GM18507 (cell line): Measurements from ENCODE around the gene KIF18B.

Source experiments
- DNase-seq: peaks from one replicate; pipeline ENCODE4 v3.0.0; 2011; ENCODE audit warnings: low read depth; ENCODE audit not compliant: insufficient read length; ENCODE audit errors: extremely low spot score
- FAIRE-seq: peaks from 2 replicates; lab custom pipeline; 2011; peaks lifted over from hg19 to GRCh38; lab: Jason Lieb, UNC

The KIF18B gene

DNA sequence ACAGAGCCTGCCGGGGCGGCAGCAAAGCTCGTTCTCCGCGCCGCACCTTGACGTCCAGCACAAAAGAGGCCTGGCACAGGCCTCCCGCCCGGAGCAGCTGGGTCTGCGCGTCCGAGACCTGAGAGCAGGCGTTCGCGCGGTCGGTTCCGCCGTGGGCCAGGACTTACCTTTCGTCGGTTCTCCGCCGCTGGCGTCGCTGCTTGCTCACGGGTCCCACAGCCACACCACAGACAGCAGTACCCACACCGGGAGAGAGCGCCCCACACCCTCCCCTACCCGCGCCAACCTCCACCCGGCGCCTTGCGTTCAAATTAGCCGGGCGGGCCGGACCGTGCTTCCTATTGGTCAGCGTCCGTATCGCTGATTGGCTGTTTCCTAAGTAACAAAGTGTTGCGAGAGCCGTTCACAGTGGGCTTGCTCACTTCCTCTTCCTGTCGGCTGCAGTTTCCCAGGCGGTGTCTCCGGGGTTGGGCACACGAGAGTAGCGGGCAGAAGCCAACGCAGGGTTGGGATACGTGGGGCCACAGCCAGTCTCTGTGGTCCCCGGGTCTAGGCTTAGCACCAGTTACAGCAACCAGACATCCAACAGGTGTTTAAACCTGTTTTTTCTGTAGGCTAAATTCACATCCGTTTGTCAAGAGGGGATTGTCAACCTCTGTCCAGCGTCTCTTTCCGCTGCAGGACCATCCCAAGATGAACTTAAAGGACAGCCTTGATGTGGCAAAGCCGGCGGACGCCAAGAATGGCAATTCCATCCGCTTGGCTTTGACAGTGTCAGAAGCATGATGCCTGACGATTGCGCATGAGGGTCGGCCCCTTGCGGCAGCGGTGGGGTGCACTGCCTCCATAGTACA lies at the start of gene KIF18B:
KIF18B (minus strand) TSS at position 313 of the 854 bp plus-strand sequence. CDS start 11,429 bp downstream, outside the sequence.
- FAIRE-seq (peak; percentile 91), DNase-seq (peak; percentile 94)

DNA sequence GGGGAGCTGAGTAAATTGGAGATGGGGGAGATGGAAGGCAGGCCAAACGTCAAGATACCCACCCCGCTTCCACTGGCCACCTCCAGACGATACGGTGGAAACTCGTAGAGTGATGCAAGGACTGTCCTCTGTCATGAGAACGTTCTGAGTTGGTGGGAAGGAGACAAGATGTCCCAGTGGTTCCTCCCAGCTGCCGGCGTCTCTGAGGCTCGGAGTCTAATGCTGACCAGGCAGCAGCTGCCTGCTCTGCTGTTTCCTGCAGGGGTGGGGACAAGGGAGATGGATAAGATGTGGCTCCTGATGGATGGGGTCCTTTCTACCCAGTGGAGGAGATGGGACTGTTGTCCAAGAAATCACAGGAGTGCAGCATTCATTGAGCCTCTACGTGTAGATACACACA lies 48.7 kb upstream of the KIF18B start:
- FAIRE-seq (no peak), DNase-seq (no peak)

DNA sequence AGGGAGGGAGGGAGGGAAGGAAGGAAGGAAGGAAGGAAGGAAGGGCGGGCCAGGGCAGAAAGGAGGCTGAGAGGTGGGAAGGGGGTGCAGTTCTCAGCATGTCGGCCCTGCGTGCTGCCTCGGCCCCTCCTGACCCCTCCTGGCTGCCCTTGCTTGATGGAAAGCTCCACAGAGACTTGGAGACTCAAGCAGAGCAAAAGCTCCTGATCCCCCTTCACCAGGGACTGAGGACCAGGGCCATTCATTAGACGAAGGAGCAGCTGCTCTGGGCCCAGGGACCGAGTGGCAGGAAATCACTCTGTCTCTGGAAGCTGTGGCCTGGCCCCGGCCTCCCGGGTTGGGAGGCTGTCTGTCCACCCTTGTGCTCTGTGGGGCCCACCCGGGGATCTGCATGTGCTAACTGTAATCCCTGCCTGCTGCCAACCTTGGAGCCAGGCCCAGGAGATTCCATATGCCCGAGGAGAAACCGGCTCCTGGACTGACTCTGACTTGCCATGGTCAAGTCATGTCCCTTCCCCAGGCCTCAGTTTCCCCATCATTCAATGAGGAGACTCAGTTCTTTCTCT lies 47.9 kb upstream of the KIF18B start:
- no peak for DNase-seq
- FAIRE-seq = no peak

DNA sequence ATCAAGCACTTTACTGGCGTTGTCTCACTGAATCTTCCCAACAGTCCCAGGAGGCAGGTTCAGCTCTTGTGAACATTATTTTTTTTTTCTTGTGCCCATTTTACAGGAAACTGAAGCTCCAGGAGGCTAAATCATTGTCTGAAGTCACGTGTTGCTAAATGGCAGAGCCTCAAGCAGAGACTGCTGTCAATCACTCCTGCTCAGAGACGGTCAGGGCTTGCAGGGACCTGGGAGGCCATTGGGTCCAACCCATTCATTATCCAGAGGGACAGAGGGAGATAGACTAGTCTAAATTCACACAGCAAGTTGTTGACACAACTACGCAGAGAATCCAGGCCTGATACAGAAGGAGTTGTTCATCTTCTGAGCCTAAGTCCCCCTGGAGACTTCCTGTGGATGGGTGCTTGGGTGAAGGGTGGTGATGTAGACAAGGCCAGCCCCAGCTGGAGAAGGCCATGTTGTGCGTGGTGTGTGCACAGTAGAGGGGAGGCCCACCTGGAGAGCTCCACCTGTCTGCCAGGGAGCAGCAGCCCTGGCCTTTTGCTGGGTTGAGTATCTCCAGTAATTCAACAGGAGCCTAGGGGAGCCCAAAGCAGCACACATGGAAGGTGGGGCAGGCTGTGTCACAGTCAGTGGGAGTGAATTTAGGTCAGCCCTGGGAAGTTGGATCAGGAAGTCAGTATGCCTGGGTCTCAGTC lies 44.8 kb upstream of the KIF18B start:
- FAIRE-seq (no peak), DNase-seq (no peak)

DNA sequence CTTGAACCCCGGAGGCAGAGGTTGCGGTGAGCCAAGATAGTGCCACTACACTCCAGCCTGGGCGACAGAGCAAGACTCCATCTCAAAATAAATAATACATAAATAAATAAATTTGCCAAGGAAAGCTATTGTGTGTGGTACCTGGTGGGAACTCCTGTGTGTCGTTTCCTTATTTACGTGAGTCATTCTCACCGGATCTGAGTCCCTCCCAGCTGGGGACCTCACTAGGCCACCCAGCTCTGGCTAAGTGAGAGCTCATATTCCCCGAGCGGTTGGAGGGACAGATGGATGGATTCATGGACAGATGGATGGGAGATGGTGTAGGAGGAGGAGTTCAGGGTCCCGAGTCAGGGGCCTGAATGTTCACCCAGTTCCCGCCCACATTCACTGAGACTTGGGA lies 43.4 kb upstream of the KIF18B start:
- no peak for DNase-seq
- FAIRE-seq = no peak

DNA sequence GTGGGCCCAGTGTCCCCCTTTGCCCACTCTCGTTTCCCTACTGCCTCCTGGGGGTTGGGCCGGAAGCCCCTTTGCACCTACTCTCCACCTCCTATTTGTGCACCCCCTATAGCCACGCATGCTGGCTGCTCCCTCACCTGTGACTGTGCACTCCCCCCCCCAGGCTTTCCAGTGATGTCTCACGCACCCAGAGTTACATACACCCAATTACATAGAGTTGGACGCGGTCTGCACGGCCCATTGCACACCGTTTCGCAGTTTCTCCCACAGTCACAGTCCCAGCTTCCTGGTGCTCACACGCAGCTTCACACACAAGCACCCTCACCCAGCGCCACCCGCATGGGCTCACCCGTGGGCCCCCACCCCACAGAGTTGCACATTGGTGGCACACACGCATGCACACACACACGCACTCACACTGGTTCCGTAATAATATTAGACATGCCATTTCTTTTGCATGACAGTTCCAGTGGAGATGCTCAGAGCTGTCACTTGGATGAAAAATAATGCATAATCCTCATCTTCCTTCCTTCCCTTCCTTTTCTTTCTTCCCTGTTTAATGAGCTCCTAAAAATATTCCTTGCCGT lies 42.1 kb upstream of the KIF18B start:
- no peak for FAIRE-seq

DNA sequence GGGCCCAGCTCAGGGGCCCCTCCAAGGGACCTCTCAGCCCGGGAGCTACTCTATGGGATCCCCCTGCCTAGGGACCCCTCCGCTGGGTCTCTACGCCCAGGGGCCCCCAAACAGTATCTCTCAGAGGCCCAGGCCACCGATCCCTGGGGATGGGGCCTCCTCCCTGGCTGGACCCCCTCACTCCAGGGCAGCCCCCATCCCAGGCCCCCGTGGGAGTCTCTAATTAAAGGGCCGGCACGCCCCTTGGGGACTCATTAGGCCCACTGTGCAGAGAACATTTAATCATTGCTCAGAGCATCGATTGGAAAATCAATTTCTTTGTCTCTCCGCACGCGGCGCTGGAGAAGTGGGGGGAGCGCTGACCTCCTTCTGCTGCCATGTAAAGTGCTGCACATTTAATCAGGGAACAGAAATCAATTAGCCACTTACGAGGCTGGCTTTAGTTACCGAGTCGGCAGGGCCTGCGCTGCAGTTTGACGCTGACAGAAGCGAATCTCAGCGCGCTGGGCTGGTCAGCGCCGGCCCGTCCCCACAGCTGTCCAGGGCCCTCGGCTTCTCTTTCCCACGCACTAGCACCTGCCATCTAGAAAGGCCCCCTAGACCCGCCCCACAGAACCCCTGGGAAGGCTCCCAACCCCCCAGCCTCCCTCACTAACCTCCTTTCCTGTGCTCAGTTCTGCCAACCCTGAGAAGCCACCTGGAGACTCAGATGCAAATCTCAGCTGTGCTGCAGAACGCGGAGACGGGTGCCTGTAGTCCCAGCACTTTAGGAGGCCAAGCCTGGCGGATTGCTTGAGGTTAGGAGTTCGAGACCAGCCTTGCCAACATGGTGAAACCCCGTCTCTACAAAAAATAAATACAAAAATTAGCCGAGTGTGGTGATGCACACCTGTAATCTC lies 40.7 kb upstream of the KIF18B start:
- DNase-seq (no peak), FAIRE-seq (no peak)

More for the DNA sequence above, 42.1 kb upstream of the KIF18B start:
- DNase-seq = no peak

DNA sequence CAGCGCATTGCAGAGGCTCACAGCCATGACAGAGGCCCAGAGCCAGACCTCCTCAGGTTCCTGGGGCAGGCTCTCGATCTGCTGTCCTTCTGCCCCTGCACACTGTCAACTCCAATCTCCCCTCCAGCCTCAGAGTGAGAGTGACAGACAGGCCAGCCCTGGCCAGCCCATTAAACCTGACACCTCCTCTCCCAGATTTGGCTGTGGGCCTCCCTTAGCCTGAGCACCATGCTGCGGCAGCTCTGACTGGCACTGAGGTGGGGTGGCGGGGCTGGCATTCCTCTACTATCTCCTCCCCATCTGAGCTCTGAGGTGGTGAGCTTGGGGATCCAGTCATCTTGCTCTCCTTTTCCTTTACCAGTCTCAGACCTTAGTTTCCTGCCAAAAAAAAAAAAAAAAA lies 36.0 kb upstream of the KIF18B start:
- DNase-seq (no peak), FAIRE-seq (no peak)

DNA sequence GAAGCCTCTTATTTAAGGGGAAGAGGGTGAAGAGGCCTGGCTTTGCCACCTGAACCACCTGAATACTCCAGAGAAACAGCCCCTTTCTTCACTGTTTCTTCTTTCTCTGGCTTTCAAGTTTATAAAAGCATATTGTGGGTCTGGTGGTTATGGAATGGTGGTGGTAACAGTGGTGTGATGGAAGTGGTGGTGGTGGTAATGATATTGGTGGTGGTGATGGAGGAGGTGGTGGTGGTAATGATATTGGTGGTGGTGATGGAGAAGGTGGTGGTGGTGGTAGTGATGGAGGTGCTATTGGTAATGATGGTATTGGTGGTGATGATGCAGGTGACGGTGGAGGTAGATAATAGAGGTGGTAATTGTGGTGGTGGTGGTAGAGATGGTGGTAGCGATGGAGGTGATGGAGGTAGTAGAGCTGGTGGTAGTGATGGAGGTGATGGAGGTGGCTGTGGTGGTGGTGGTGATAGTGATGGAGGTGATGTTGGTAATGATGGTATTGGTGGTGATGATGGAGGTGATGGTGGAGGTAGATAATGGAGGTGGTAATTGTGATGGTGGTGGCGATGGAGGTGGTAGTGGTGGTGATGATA lies 34.6 kb upstream of the KIF18B start:
- FAIRE-seq (no peak), DNase-seq (no peak)

DNA sequence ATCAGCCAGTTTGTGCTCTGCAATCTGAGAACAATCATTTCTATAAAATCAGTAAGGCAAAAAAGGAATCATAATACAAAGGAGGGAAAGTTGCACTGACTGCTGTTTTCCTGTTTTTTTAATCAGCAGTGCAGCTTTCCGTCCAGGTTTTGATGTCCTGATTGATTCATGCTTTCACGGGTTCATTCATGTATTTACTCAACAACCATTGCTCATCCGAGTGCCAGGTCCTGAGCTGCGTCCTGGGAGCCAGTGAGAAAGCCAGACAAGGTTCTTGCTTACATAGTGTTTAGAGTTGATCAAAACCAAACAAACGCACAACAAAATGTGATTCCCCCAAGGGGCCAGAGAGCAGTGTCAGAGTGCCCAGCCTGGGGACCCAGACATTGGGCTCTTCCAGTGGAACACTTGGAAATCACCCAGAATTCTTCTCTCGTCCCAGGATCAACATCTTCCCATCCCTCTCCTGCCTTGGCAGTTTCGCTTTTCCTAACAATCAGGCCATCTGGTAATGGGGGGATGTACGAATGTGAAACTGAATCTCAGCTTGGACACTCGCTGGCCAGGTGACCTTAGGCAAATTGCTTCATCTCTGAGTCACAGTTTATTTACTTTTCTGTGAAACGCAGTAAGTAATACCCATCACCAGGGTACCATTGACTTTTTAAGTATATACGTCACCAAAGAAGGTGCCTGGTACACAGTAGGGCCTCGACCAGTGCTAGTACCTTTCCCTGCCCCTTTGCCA lies 33.8 kb upstream of the KIF18B start:
- no peak for FAIRE-seq
- no peak for DNase-seq

DNA sequence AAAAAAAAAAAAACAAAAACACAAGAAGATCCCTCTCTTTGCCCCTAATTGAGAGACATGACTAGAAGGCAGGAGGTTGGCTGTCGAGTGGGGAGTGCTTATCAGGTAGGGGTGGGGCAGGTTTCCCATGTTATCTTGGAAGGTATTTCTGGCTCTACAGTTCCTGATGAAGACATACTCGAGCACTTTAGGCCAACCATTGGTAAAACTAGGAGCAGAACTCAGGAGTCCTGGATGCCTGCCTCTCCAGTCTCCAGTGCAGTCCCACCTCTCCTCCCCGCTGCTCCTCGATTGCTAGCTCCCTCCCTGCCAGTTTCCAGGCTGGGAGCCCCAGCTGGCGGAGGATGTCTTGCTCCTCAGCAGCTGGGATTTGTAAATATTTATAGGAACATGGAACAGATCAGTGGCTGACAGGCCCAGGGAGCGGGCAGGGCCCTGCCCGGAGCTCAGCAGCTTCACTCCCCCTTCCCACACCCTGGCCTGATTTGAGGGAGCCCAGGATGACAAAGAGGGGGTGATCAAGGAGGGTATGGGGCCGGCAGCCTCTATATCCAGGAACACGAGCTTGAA lies 31.9 kb upstream of the KIF18B start:
- DNase-seq (no peak), FAIRE-seq (no peak)

DNA sequence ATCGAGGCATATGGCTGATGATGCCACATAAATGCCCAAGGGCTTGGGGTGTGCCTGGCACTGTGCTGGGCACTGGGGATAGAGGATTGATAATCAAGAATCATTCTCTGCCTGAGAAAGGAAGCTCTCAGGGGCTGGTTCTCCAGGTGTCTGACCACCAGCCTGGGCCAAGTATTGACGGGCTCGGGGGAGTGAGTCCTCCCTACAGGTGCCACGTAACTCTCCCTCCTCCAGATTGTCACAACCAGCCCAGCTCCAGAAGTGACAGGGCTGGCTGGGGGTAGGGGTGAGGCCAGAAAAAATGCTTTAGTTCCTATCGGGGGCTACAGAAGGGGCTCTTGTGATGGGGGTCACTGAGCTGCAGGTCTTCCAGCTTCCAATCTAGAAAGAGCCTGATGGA lies 31.2 kb upstream of the KIF18B start:
- no peak for FAIRE-seq

DNA sequence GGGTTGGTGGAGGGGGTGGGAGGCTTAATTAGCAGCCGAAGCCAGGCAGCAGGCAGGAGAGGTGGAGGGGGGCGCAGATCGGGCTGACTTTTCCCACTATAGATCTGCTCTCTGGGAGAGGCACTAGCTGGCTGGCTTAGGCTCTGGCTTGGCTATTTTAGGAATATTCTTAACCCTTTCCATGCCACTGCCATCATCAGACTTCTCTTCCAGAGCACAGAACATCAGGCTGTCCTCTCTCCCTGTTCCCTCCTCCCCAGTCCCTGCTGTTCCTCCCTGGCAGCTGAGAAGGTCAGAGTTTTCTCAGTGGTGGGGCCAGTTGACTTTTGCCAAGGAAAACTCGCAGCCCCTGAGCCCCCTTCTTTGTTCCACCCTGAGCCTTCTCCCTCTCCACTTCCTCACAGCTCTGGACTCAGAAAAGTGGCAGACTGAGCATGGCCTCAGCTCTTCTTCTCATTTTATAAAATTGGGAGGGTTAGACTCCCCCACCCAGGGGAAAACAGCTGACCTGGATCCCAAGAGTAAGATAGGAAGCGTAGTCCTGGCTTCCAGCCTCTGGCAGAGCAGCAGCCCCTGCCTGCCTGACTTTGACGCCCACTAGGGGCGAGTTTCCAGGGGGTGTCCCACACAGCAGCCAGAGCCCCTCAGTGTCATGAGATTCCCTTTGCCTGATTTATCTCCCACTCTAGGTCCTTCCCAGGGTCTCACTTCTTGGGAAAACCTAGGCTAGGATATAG lies 30.4 kb upstream of the KIF18B start:
- FAIRE-seq = no peak
- no peak for DNase-seq

More for the DNA sequence above, 31.2 kb upstream of the KIF18B start:
- no peak for DNase-seq

DNA sequence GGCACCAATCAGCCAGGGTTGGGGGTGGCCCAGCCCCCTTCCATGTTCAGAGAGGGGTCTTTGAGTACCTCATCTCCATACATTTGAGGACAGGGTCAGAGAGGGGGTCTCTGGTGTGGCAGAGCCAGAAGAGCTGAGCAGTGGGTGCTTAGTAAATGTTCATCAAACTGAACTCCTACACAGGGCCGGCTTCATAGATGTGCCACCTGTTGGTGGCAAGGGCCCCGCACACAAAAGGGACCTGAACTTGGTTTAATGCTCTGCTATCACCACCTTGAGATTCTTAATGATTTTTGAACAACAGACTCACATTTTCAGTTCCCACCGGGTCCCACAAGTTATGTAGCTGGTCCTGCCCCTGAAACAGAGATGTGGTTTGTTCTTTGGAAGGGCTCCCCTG lies 29.5 kb upstream of the KIF18B start:
- FAIRE-seq = no peak
- DNase-seq = no peak

DNA sequence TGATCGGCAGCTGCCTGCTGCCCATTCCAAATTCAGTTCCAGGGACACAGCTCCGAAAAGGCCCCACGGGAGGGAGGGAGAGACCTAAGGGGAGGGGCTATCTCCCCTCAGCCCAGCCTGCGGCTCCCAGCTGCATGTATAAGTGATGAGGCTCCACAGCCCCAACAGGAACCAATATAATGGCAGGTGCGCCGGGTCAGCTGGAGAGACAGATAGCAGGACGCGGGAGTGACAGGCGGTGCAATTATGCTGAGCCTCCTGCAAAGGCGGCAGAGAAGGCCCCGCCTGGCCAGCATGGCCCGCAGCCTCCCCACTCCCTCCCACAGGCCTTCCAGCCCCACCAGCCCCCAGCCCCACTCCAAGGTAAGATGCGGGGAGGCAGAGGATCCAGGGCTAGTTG lies 28.6 kb upstream of the KIF18B start:
- no peak for DNase-seq
- FAIRE-seq = no peak

DNA sequence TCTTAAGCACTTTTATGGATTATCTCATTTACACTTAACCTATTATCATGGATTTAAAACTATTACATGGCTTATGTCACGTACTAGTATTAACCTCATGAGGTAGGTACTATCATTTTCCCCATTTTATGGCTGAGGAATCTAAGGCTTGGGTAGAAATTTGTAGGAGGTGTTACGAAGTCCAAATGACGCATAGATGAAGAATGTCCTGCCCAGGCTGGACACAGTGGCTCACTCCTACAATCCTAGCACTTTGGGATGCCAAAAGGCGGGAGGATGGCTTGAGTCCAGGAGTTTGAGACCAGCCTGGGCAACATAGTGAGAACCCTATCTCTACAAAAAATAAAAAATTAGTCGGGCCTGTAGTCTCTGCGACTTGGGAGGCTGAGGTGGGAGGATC lies 25.4 kb upstream of the KIF18B start:
- DNase-seq = no peak

DNA sequence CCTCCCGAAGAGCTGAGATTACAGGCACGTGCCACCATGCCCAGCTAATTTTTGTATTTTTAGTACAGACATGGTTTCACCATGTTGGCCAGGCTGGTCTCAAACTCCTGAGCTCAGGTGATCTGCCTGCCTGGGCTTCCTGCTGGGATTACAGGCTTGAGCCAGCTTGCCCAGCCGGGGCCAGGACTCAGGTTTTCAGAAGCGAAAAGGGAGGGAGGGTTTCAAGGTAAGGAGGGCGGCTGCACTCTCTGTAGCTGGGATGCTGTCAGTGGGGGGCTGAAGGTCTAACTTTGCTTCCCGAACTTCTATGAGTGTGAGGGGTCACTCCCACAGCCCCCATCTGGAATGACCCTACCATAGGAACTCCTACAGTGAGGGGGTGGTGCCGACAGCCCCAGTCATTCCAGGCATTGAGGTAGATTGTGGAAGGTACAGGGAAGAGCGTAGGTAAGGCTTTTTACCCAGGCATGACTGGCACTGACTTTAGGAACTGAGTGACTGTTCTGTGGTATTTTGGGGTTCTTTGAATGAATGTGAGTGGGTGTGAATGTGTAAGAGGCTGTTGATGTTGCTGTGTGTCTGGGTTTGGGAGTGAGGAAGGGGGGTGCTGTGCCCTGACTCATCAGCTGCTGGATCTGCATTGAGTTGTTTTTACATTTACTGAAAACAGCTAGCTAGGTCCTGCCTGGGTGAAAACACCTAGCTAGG lies 24.4 kb upstream of the KIF18B start:
- FAIRE-seq (no peak), DNase-seq (no peak)

More for the DNA sequence above, 25.4 kb upstream of the KIF18B start:
- no peak for FAIRE-seq
